ENCODE measurements around the gene MTHFSD. TPM values are rescaled to one million over a fixed set of nuclear protein-coding genes. Genes with fewer than 3 reads are reported as not detected.

Gene MTHFSD
- total and polyA plus RNA-seq, 2 of the 8 experiments (the other 6 are each of a cell fraction or from before 2014, with no cell fraction given), result 7.1 to 9.8 TPM

DNA sequence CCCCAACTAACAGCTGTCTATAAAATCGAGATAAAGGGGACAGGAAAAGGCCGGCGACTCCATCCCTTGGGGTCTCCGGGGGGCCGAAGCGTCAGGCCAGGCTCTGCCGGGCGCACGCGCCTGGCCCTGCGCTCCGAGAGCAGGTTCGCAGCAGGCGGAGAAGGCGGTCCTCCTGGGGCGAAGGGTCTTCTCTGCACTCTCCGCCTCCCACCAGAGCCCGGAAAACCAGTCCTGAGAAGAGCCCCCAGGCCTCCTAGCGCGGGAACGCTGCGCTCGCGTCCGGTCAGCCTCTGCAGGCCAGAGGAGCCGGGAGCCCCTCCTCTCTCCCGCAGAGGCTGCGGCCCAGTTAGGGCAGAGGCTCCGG lies 39.6 kb downstream of the MTHFSD start (continued):
- TF ChIP-seq, protein P1, sequence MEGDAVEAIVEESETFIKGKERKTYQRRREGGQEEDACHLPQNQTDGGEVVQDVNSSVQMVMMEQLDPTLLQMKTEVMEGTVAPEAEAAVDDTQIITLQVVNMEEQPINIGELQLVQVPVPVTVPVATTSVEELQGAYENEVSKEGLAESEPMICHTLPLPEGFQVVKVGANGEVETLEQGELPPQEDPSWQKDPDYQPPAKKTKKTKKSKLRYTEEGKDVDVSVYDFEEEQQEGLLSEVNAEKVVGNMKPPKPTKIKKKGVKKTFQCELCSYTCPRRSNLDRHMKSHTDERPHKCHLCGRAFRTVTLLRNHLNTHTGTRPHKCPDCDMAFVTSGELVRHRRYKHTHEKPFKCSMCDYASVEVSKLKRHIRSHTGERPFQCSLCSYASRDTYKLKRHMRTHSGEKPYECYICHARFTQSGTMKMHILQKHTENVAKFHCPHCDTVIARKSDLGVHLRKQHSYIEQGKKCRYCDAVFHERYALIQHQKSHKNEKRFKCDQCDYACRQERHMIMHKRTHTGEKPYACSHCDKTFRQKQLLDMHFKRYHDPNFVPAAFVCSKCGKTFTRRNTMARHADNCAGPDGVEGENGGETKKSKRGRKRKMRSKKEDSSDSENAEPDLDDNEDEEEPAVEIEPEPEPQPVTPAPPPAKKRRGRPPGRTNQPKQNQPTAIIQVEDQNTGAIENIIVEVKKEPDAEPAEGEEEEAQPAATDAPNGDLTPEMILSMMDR (IDR thresholded peaks at IDR 0.05; ENCODE audit: control extremely low read depth in 1 of 3, insufficient read depth in 1 of 3, low read depth in 1 of 3, low read length in 3 of 3), result no peak
- TF ChIP-seq BACH1 (IDR thresholded peaks at IDR 0.05; ENCODE audit: low read length) (no peak), EP300 (IDR thresholded peaks at IDR 0.05; ENCODE audit: borderline replicate concordance in 1 of 2, low read depth in 2 of 2, low read length in 2 of 2) (no peak), HDAC6 (IDR thresholded peaks at IDR 0.05; ENCODE audit: low read depth, low read length) (no peak), TAF7 (optimal IDR thresholded peaks at IDR 0.05; ENCODE audit: borderline replicate concordance, low read depth, low read length) (no peak), EZH2 (IDR thresholded peaks at IDR 0.05; ENCODE audit: low read depth, low read length, severe bottlenecking) (no peak), CTBP2 (IDR thresholded peaks at IDR 0.05; ENCODE audit: borderline replicate concordance, insufficient read depth, insufficient read length, low read length) (peak; percentile 100), KDM1A (IDR thresholded peaks at IDR 0.05; ENCODE audit: borderline replicate concordance, low read length) (no peak), CBX8 (IDR thresholded peaks at IDR 0.05; ENCODE audit: borderline replicate concordance, low read depth, low read length) (no peak), SIX5 (IDR thresholded peaks at IDR 0.05; ENCODE audit: low read depth, low read length) (no peak), CHD1 (IDR thresholded peaks at IDR 0.05; ENCODE audit: low read depth, low read length) (no peak), NRF1 (IDR thresholded peaks at IDR 0.05; ENCODE audit: low read depth, low read length) (no peak), HDAC2 (IDR thresholded peaks at IDR 0.05; ENCODE audit: borderline replicate concordance in 1 of 2, low read depth in 2 of 2, low read length in 2 of 2) (no peak), FOSL1 (IDR thresholded peaks at IDR 0.05; ENCODE audit: insufficient read depth, low read depth, low read length) (no peak), RAD21 (IDR thresholded peaks at IDR 0.05 in 1 of 2, conservative IDR thresholded peaks at IDR 0.05 in 1 of 2; ENCODE audit: low read depth in 2 of 2, low read length in 2 of 2) (no peak), GTF2F1 (IDR thresholded peaks at IDR 0.05; ENCODE audit: borderline replicate concordance, low read depth, low read length) (no peak), TEAD4 (IDR thresholded peaks at IDR 0.05; ENCODE audit: low read depth, low read length) (no peak), BRCA1 (IDR thresholded peaks at IDR 0.05; ENCODE audit: low read depth, low read length) (no peak), POU5F1 (IDR thresholded peaks at IDR 0.05; ENCODE audit: low read depth, low read length) (no peak), RFX5 (IDR thresholded peaks at IDR 0.05; ENCODE audit: borderline replicate concordance, low read depth, low read length) (no peak)
- TF ChIP-seq, protein P2, sequence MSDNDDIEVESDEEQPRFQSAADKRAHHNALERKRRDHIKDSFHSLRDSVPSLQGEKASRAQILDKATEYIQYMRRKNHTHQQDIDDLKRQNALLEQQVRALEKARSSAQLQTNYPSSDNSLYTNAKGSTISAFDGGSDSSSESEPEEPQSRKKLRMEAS (IDR thresholded peaks at IDR 0.05), result 0 out of 2 replicates have a peak, but pooled peaks have one; percentile 20
- TF ChIP-seq, protein P3, sequence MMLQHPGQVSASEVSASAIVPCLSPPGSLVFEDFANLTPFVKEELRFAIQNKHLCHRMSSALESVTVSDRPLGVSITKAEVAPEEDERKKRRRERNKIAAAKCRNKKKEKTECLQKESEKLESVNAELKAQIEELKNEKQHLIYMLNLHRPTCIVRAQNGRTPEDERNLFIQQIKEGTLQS (IDR thresholded peaks at IDR 0.05; ENCODE audit: insufficient read depth, low read depth, low read length), result no peak

All from H1 (cell line).